ENCODE measurements around the gene WNK2. TPM values are rescaled to one million over a fixed set of nuclear protein-coding genes. Genes with fewer than 3 reads are reported as not detected.
A peak's percentile ranks its signal among the peaks of the same experiment; 100 is the strongest.

The WNK2 gene
- total RNA-seq (2022): 0.07 and 0.29 TPM in 2 replicates
- Bru-seq, nascent RNA: percentile 8 among the genes with signal in this experiment
- percentile 6 among the genes with signal in this experiment for BruChase-seq, experiment 1, labeled RNA remaining after a 6-hour chase
- BruChase-seq, experiment 2, labeled RNA remaining after a 2-hour chase: percentile 3 among the genes with signal in this experiment
- long read RNA-seq: 0 reads

GRCh38 chr9:93183663-93184431 is at the start of gene WNK2:
Gene WNK2 (plus strand): TSS chr9:93184139. CDS start chr9:93184930, 791 bp downstream.
- BruUV-seq (replicated peaks): no TSS peak
- intact Hi-C loops (cut with micrococcal nuclease): no loop called here
- TF ChIP-seq, protein P1, sequence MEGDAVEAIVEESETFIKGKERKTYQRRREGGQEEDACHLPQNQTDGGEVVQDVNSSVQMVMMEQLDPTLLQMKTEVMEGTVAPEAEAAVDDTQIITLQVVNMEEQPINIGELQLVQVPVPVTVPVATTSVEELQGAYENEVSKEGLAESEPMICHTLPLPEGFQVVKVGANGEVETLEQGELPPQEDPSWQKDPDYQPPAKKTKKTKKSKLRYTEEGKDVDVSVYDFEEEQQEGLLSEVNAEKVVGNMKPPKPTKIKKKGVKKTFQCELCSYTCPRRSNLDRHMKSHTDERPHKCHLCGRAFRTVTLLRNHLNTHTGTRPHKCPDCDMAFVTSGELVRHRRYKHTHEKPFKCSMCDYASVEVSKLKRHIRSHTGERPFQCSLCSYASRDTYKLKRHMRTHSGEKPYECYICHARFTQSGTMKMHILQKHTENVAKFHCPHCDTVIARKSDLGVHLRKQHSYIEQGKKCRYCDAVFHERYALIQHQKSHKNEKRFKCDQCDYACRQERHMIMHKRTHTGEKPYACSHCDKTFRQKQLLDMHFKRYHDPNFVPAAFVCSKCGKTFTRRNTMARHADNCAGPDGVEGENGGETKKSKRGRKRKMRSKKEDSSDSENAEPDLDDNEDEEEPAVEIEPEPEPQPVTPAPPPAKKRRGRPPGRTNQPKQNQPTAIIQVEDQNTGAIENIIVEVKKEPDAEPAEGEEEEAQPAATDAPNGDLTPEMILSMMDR (IDR thresholded peaks at IDR 0.05; ENCODE audit: unreplicated experiment): no peak
- ChIA-PET CTCF (interaction anchor here (0.6 kb wide), 1 partner anchor 1035 kb away, joined by 3 read pairs; no protein-coding TSS in a partner anchor), POLR2A (no interaction called here)
- Mint-ChIP-seq H3K27me3 (ENCODE audit: insufficient read depth, unreplicated experiment) (no peaks in the 10 kb centered on the region), H3K36me3 (ENCODE audit: insufficient read depth, unreplicated experiment) (peaks cover 5% of the 10 kb centered on the region), H3K4me3 (ENCODE audit: unreplicated experiment) (no peak within 1 kb of the TSS), H3K27ac (ENCODE audit: low read depth, unreplicated experiment) (no peak within 1 kb of the TSS), H3K9me3 (ENCODE audit: unreplicated experiment) (no peaks in the 10 kb centered on the region), H3K4me1 (ENCODE audit: insufficient read depth, unreplicated experiment) (no peaks in the 10 kb centered on the region)
- DNase-seq (ENCODE audit: unreplicated experiment): no peak

DNA sequence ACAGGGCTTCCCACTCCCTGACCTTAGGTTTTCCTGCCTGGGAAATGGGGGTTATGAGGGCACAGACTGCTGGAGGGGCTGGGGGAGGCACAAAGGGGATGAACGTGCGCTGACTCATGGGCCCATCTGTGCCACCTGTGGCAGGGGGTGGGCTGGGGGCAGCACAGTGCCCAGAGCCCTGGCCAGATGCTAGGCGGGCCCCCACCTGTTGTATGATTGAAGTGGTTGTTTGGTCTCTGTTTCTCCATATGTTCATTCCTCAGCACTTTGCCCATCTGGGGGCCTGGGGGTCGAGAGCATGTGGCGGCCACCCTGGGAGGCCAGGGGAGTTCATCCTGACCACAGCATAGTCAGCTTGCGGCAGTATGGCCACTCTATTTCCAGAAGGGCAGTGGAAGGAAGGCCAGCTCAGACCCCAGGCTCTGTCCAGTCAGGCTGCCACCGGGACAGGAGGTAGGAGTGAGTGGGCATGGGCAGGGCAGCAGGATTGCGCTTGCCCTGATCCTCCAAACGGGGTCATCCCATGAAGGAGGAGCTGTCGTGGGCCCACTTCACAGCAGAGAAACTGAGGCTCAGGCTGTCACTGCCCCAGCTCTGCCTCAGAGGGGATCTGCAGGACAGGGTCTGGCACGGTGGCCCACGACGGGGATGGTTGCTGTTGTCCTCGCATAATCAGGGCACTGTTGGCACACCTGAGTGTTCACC is 49.0 kb upstream of the WNK2 start:
- CTCF ChIA-PET: interaction anchor here (0.6 to 1.1 kb wide), 4 partner anchors 15 to 338 kb away, joined by 3 to 4 read pairs (median 3); no protein-coding TSS in a partner anchor
- Mint-ChIP-seq H3K9me3 (ENCODE audit: unreplicated experiment) (no peaks in the 10 kb centered on the region), H3K4me1 (ENCODE audit: insufficient read depth, unreplicated experiment) (peaks cover 16% of the 10 kb centered on the region), H3K4me3 (ENCODE audit: unreplicated experiment) (peak overlapping the region; percentile 78), H3K27ac (ENCODE audit: low read depth, unreplicated experiment) (peak overlapping the region; percentile 77), H3K36me3 (ENCODE audit: insufficient read depth, unreplicated experiment) (peaks cover 22% of the 10 kb centered on the region), H3K27me3 (ENCODE audit: insufficient read depth, unreplicated experiment) (no peaks in the 10 kb centered on the region)
- TF ChIP-seq, protein P1 (IDR thresholded peaks at IDR 0.05; ENCODE audit: unreplicated experiment): no peak
- POLR2A ChIA-PET: interaction anchor here (0.9 to 6.4 kb wide), 6 partner anchors 9 to 977 kb away, joined by 3 to 49 read pairs (median 3); partner anchors contain the start of gene CARD19
- intact Hi-C loops (cut with micrococcal nuclease): loop anchor here (5.0 to 10.0 kb wide), 2 partner anchors 38 to 180 kb away; partner anchors contain the start of gene CARD19
- DNase-seq (ENCODE audit: unreplicated experiment): no peak
- BruUV-seq (replicated peaks): no TSS peak

DNA sequence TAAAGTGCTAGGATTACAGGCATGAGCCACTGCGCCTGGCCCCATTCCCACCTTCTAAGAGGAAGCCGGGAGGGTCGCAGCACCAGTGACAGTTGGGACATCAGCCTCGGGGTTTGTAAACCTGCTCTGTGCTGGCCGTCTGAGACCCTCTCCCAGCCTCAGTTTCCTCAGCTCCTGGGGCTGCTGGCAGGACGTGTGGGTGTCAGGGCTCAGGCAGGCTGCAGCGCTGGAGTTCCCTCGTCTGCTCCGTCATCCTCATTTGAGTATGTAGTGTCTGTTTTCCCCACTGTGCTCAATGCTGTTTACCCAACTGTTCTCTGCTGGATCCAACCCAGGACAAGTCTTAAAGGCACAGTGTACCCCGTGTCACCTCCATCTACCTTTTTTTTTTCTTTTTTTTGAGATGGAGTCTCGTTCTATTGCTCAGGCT is 47.9 kb upstream of the WNK2 start:
- Mint-ChIP-seq H3K27me3 (ENCODE audit: insufficient read depth, unreplicated experiment) (no peaks in the 10 kb centered on the region), H3K36me3 (ENCODE audit: insufficient read depth, unreplicated experiment) (peaks cover 19% of the 10 kb centered on the region), H3K4me3 (ENCODE audit: unreplicated experiment) (peak overlapping the region; percentile 36), H3K4me1 (ENCODE audit: insufficient read depth, unreplicated experiment) (peaks cover 21% of the 10 kb centered on the region), H3K9me3 (ENCODE audit: unreplicated experiment) (no peaks in the 10 kb centered on the region), H3K27ac (ENCODE audit: low read depth, unreplicated experiment) (no peak overlapping the region)
- TF ChIP-seq, protein P1 (IDR thresholded peaks at IDR 0.05; ENCODE audit: unreplicated experiment): no peak
- no TSS peak for BruUV-seq (replicated peaks)
- intact Hi-C loops (cut with micrococcal nuclease): loop anchor here (10.0 kb wide), 1 partner anchor 181 kb away; no protein-coding TSS in a partner anchor
- CTCF ChIA-PET: interaction anchor here (0.6 to 1.1 kb wide), 4 partner anchors 15 to 133 kb away, joined by 3 to 4 read pairs (median 4); no protein-coding TSS in a partner anchor
- peak; percentile 55 for DNase-seq (ENCODE audit: unreplicated experiment)
- POLR2A ChIA-PET: interaction anchor here (6.4 kb wide), 1 partner anchor 17 kb away, joined by 49 read pairs; no protein-coding TSS in a partner anchor

Measured in MCF 10A (cell line).